ENCODE measurements around the gene TMEM233.

TMEM233 gene

GRCh38 chr12:119593578-119594398 lies at the start of gene TMEM233:
Gene TMEM233 (plus strand): TSS chr12:119593774. CDS start chr12:119593849, 75 bp downstream.
- in situ Hi-C loops (cut with HindIII; ENCODE audit: low sequenced_read_pairs), result no loop called here

- in situ Hi-C loops (cut with HindIII; ENCODE audit: low sequenced_read_pairs), result no loop called here
Observed at GRCh38 chr12:119544765-119545625, 48.6 kb upstream of the TMEM233 start.

GRCh38 chr12:119546340-119546739 lies 47.2 kb upstream of the TMEM233 start:
- in situ Hi-C loops (cut with HindIII; ENCODE audit: low sequenced_read_pairs), result no loop called here

GRCh38 chr12:119547001-119547400 lies 46.6 kb upstream of the TMEM233 start:
- in situ Hi-C loops (cut with HindIII; ENCODE audit: low sequenced_read_pairs), result no loop called here

- in situ Hi-C loops (cut with HindIII; ENCODE audit: low sequenced_read_pairs), result no loop called here
Observed at GRCh38 chr12:119556854-119557253, 36.7 kb upstream of the TMEM233 start.

GRCh38 chr12:119565404-119565803 lies 28.2 kb upstream of the TMEM233 start:
- in situ Hi-C loops (cut with HindIII; ENCODE audit: low sequenced_read_pairs), result no loop called here

GRCh38 chr12:119570771-119571170 lies 22.8 kb upstream of the TMEM233 start:
- in situ Hi-C loops (cut with HindIII; ENCODE audit: low sequenced_read_pairs), result no loop called here

- in situ Hi-C loops (cut with HindIII; ENCODE audit: low sequenced_read_pairs), result no loop called here
Observed at GRCh38 chr12:119573086-119573485, 20.5 kb upstream of the TMEM233 start.

- in situ Hi-C loops (cut with HindIII; ENCODE audit: low sequenced_read_pairs), result no loop called here
Observed at GRCh38 chr12:119574255-119574654, 19.3 kb upstream of the TMEM233 start.

- in situ Hi-C loops (cut with HindIII; ENCODE audit: low sequenced_read_pairs), result no loop called here
Observed at GRCh38 chr12:119576118-119576810, 17.3 kb upstream of the TMEM233 start.

GRCh38 chr12:119576915-119577314 lies 16.7 kb upstream of the TMEM233 start:
- in situ Hi-C loops (cut with HindIII; ENCODE audit: low sequenced_read_pairs), result no loop called here

- in situ Hi-C loops (cut with HindIII; ENCODE audit: low sequenced_read_pairs), result no loop called here
Observed at GRCh38 chr12:119578112-119578511, 15.5 kb upstream of the TMEM233 start.

- in situ Hi-C loops (cut with HindIII; ENCODE audit: low sequenced_read_pairs), result no loop called here
Observed at GRCh38 chr12:119589097-119589496, 4.5 kb upstream of the TMEM233 start.

- in situ Hi-C loops (cut with HindIII; ENCODE audit: low sequenced_read_pairs), result no loop called here
Observed at GRCh38 chr12:119589634-119590033, 3.9 kb upstream of the TMEM233 start.

- in situ Hi-C loops (cut with HindIII; ENCODE audit: low sequenced_read_pairs), result no loop called here
Observed at GRCh38 chr12:119592232-119592631, 1.3 kb upstream of the TMEM233 start.

- in situ Hi-C loops (cut with HindIII; ENCODE audit: low sequenced_read_pairs), result no loop called here
Observed at GRCh38 chr12:119594399-119594730, 791 bp downstream of the TMEM233 start.

- in situ Hi-C loops (cut with HindIII; ENCODE audit: low sequenced_read_pairs), result no loop called here
Observed at GRCh38 chr12:119594772-119595445, 1.3 kb downstream of the TMEM233 start.

GRCh38 chr12:119598159-119598558 lies 4.6 kb downstream of the TMEM233 start:
- in situ Hi-C loops (cut with HindIII; ENCODE audit: low sequenced_read_pairs), result no loop called here

- in situ Hi-C loops (cut with HindIII; ENCODE audit: low sequenced_read_pairs), result no loop called here
Observed at GRCh38 chr12:119601877-119602733, 8.5 kb downstream of the TMEM233 start.

GRCh38 chr12:119602734-119603094 lies 9.1 kb downstream of the TMEM233 start:
- in situ Hi-C loops (cut with HindIII; ENCODE audit: low sequenced_read_pairs), result no loop called here

All from endothelial cell of hepatic sinusoid (primary cell).